Fibroblast of skin of scalp (primary cell): ENCODE results near the gene LACTB. TPM values are rescaled to one million over a fixed set of nuclear protein-coding genes. Genes with fewer than 3 reads are reported as not detected.
A peak's percentile ranks its signal among the peaks of the same experiment; 100 is the strongest.

Experiments used
- DNase-seq: peaks from one replicate; pipeline ENCODE4 v3.0.0-alpha.2; 2013
- polyA plus RNA-seq, 2 experiments: library from polyadenylated mRNA; unstranded; fragments of 120-200 nt; gene quantifications; one replicate each; pipeline ENCODE4 v1.2.1, GENCODE V29; 2013; ENCODE audit not compliant: insufficient read length in 2 of 2

LACTB gene
- polyA plus RNA-seq (2013, experiment 1 of 2; ENCODE audit: insufficient read length): 19.6 TPM
- polyA plus RNA-seq (2013, experiment 2 of 2; ENCODE audit: insufficient read length): 20.4 TPM

- DNase-seq: peak; percentile 93
Measured at GRCh38 chr15:63121382-63122001, at the start of gene LACTB. LACTB (plus strand) TSS chr15:63121861; CDS start chr15:63121872, 11 bp downstream.

- peak; percentile 35 for DNase-seq
Measured at GRCh38 chr15:63072023-63072650, 49.5 kb upstream of the LACTB start.

- peak; percentile 53 for DNase-seq
Measured at GRCh38 chr15:63072809-63073277, 48.8 kb upstream of the LACTB start.

- peak; percentile 67 for DNase-seq
Measured at GRCh38 chr15:63073497-63074172, 48.0 kb upstream of the LACTB start.

GRCh38 chr15:63075015-63075983 is 46.4 kb upstream of the LACTB start:
- peak; percentile 56 for DNase-seq

GRCh38 chr15:63075984-63076713 is 45.5 kb upstream of the LACTB start:
- DNase-seq: no peak

GRCh38 chr15:63076714-63077046 is 45.0 kb upstream of the LACTB start:
- no peak for DNase-seq

GRCh38 chr15:63077952-63078351 is 43.7 kb upstream of the LACTB start:
- no peak for DNase-seq

- DNase-seq: peak; percentile 33
Measured at GRCh38 chr15:63079947-63080626, 41.6 kb upstream of the LACTB start.

GRCh38 chr15:63080634-63081250 is 40.9 kb upstream of the LACTB start:
- no peak for DNase-seq

GRCh38 chr15:63082366-63082765 is 39.3 kb upstream of the LACTB start:
- no peak for DNase-seq

- DNase-seq: no peak
Measured at GRCh38 chr15:63083044-63083443, 38.6 kb upstream of the LACTB start.

- DNase-seq: no peak
Measured at GRCh38 chr15:63083541-63083940, 38.1 kb upstream of the LACTB start.

GRCh38 chr15:63084806-63085205 is 36.9 kb upstream of the LACTB start:
- no peak for DNase-seq

- DNase-seq: no peak
Measured at GRCh38 chr15:63085289-63085688, 36.4 kb upstream of the LACTB start.

- peak; percentile 73 for DNase-seq
Measured at GRCh38 chr15:63086271-63086670, 35.4 kb upstream of the LACTB start.

GRCh38 chr15:63086947-63087346 is 34.7 kb upstream of the LACTB start:
- DNase-seq: no peak

- DNase-seq: no peak
Measured at GRCh38 chr15:63088533-63089245, 33.0 kb upstream of the LACTB start.

- DNase-seq: peak; percentile 96
Measured at GRCh38 chr15:63089260-63090043, 32.2 kb upstream of the LACTB start.
